Osteocyte (in vitro differentiated cells): Measurements from ENCODE around the gene TSPAN32. TPM values are rescaled to one million over a fixed set of nuclear protein-coding genes. Genes with fewer than 3 reads are reported as not detected.
"Not testable (repeated sequence)": the region's sequence is repeated elsewhere in the genome, so short reads cannot be mapped to it uniquely, and the experiment has no call there.

Experiments used
- DNase-seq: peaks from one replicate; pipeline ENCODE4 v3.0.0; 2021; ENCODE audit warnings: mixed read lengths; ENCODE audit not compliant: unreplicated experiment; ENCODE audit errors: extremely low spot score
- H3K27ac Mint-ChIP-seq: one replicate; pipeline ENCODE4 v1.8.0; 2021; ENCODE audit warnings: mild to moderate bottlenecking, mixed read lengths; ENCODE audit not compliant: unreplicated experiment
- H3K27me3 Mint-ChIP-seq: one replicate; pipeline ENCODE4 v1.8.0; 2021; ENCODE audit warnings: mixed read lengths; ENCODE audit not compliant: unreplicated experiment
- H3K36me3 Mint-ChIP-seq: one replicate; pipeline ENCODE4 v1.8.0; 2021; ENCODE audit warnings: mixed read lengths; ENCODE audit not compliant: unreplicated experiment
- H3K4me1 Mint-ChIP-seq: one replicate; pipeline ENCODE4 v1.8.0; 2021; ENCODE audit warnings: mixed read lengths; ENCODE audit not compliant: unreplicated experiment
- H3K4me3 Mint-ChIP-seq: one replicate; pipeline ENCODE4 v1.8.0; 2021; ENCODE audit warnings: mild to moderate bottlenecking, moderate library complexity, mixed read lengths; ENCODE audit not compliant: unreplicated experiment
- H3K9me3 Mint-ChIP-seq: one replicate; pipeline ENCODE4 v1.8.0; 2021; ENCODE audit warnings: mixed read lengths; ENCODE audit not compliant: unreplicated experiment
- total RNA-seq: library from RNA; stranded (reverse); gene quantifications from 2 replicates; pipeline ENCODE4 v1.2.1, GENCODE V29; 2021
- TF ChIP-seq, protein P1 (sequence below): fragments of 200-600 bp; sonication (generic); IDR thresholded peaks from 2 replicates; pipeline ENCODE4 v1.5.0; 2021; ENCODE audit warnings: antibody characterized with exemption, mild to moderate bottlenecking, moderate library complexity

The TSPAN32 gene
- total RNA-seq, 1 donor from 2014 or later: 1.2 TPM

DNA sequence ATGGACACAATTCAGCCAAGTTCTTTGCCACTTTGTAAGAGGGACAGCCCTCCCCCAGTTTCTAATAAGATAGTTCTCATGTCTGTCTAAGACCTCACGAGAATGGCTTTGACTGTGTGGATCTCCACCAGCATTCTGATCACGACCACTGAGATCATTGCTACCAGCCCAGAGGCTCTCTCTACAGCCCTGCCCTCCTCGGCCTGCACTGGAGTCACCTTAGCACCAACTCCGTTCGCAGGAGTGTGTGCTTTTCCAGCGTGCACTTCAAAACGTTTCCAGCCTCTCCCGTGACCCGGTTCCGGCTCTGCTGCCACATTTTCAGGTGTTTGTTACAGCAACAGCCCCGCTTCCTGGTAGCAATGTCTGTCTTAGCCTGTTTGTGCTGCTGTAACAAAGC is 26.2 kb downstream of the TSPAN32 start:
- Mint-ChIP-seq H3K27me3 (peaks cover 3% of the 10 kb centered on the region), H3K4me1 (no peaks in the 10 kb centered on the region), H3K27ac (no peak overlapping the region), H3K36me3 (no peaks in the 10 kb centered on the region), H3K4me3 (no peak overlapping the region), H3K9me3 (peaks cover 10% of the 10 kb centered on the region)
- TF ChIP-seq, protein P1, sequence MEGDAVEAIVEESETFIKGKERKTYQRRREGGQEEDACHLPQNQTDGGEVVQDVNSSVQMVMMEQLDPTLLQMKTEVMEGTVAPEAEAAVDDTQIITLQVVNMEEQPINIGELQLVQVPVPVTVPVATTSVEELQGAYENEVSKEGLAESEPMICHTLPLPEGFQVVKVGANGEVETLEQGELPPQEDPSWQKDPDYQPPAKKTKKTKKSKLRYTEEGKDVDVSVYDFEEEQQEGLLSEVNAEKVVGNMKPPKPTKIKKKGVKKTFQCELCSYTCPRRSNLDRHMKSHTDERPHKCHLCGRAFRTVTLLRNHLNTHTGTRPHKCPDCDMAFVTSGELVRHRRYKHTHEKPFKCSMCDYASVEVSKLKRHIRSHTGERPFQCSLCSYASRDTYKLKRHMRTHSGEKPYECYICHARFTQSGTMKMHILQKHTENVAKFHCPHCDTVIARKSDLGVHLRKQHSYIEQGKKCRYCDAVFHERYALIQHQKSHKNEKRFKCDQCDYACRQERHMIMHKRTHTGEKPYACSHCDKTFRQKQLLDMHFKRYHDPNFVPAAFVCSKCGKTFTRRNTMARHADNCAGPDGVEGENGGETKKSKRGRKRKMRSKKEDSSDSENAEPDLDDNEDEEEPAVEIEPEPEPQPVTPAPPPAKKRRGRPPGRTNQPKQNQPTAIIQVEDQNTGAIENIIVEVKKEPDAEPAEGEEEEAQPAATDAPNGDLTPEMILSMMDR: no peak
- DNase-seq: no peak

DNA sequence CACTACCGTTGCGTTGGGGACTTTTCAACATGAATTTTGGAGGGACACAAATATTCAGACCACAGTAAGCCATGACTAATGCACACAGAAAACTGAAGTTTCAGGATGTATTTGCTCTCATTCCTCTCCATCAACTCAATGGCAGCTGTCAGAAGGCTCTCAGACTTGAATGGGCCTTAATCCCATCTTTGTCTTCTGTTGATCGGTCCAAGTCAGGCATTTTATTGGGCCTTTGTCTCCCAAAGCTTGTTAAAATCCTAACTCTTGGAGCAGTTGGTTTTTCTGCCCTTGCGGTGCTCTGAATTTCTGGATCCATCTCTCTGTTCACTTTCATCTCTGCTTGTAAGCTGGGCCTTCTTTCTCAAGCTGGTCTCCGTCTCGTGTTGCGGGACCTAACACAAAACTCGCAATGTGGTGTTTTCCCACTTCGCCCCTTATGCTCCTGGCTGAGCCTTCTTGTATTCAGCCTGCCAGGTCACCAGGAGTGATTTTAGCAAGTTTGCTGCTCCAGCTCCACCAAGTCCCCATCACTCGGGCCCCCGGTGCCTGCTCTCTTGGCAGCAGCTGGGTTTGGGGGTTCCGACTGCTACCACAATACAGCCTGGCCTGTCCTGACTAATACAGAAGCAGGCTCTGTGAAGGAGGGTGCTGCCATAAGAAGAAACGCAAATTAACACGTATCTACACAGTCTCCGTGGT is 27.0 kb downstream of the TSPAN32 start:
- H3K4me1 Mint-ChIP-seq: no peaks in the 10 kb centered on the region
- H3K9me3 Mint-ChIP-seq: peaks cover 10% of the 10 kb centered on the region
- DNase-seq: no peak
- H3K4me3 Mint-ChIP-seq: no peak overlapping the region
- TF ChIP-seq, protein P1: no peak
- no peaks in the 10 kb centered on the region for H3K27me3 Mint-ChIP-seq
- H3K27ac Mint-ChIP-seq: no peak overlapping the region
- H3K36me3 Mint-ChIP-seq: no peaks in the 10 kb centered on the region

DNA sequence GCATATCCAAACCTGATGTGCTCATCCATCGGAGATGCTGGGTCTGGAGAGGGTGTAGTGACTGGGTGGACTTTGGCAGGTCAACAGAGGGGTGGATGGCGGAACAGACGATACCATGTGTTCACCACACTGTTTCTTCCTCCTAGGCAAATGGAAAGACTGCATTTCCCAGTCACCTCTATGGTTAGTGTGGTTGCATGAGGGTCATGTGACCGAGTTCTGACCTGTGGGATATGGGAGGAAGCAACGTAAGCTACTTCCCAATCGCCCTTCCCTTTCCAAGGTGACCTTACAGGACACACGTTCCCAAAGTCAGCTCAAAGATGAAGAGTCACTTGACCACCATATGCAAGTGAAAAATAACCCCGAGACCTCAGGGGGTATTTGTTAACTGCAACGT is 27.7 kb downstream of the TSPAN32 start:
- Mint-ChIP-seq H3K27me3 (no peaks in the 10 kb centered on the region), H3K27ac (no peak overlapping the region), H3K36me3 (no peaks in the 10 kb centered on the region), H3K9me3 (peaks cover 10% of the 10 kb centered on the region), H3K4me3 (no peak overlapping the region), H3K4me1 (no peaks in the 10 kb centered on the region)
- TF ChIP-seq, protein P1: no peak
- DNase-seq: no peak

DNA sequence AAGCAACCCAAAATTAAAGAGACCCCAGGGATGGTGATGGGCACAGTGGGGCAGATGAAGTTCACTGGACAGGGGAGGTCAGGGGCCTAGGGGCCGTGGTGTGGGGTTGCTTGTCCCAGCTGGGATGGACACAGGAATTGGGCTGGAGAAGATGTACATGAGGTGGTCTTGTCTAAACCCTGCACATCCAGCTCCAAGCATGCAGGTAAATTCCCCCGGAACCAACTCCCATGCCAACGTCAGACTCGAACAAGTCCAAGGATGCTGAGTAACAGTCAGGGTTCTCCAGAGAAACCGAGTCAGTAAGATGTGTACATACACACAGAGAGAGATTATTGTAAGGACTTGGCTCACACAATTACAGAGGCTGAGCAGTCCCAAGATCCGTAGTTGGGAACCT is 28.9 kb downstream of the TSPAN32 start:
- H3K27me3 Mint-ChIP-seq: peaks cover 4% of the 10 kb centered on the region
- no peaks in the 10 kb centered on the region for H3K36me3 Mint-ChIP-seq
- no peak for DNase-seq
- TF ChIP-seq, protein P1: no peak
- no peak overlapping the region for H3K27ac Mint-ChIP-seq
- no peaks in the 10 kb centered on the region for H3K4me1 Mint-ChIP-seq
- no peak overlapping the region for H3K4me3 Mint-ChIP-seq
- H3K9me3 Mint-ChIP-seq: peaks cover 10% of the 10 kb centered on the region

DNA sequence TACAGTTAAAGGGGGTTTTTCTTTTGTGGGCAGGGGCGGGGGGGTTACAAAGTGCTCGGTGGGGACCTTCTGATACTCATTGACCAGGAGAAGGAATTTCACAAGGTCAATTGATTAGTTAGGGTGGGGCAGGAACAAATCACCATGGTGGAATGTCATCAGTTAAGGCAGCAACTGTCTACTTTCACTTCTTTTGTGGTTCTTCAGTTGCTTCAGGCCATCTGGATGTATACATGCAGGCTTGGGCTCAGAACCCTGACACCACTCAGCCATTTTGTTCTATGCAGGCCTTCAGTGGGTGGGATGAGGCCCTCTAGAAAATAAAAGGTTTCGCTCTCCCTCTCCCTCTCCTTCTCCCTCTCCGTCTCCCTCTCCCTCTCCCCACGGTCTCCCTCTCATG is 29.6 kb downstream of the TSPAN32 start:
- H3K27me3 Mint-ChIP-seq: peaks cover 9% of the 10 kb centered on the region
- peaks cover under 1% of the 10 kb centered on the region for H3K36me3 Mint-ChIP-seq
- H3K27ac Mint-ChIP-seq: no peak overlapping the region
- no peak overlapping the region for H3K4me3 Mint-ChIP-seq
- H3K4me1 Mint-ChIP-seq: no peaks in the 10 kb centered on the region
- no peak for DNase-seq
- peaks cover 10% of the 10 kb centered on the region for H3K9me3 Mint-ChIP-seq
- TF ChIP-seq, protein P1: no peak

DNA sequence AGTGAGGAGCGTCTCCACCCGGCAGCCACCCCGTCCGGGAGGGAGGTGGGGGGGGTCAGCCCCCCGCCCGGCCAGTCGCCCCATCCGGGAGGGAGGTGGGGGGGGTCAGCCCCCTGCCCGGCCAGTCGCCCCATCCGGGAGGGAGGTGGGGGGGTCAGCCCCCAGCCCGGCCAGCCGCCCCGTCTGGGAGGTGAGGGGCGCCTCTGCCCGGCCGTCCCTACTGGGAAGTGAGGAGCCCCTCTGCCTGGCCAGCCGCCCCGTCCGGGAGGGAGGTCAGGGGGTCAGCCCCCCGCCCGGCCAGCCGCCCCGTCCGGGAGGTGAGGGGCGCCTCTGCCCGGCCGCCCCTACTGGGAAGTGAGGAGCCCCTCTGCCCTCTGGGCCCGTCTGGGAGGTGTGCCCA is 30.8 kb downstream of the TSPAN32 start:
- not testable (repeated sequence) for H3K4me3 Mint-ChIP-seq, H3K4me1 Mint-ChIP-seq, H3K27ac Mint-ChIP-seq, H3K9me3 Mint-ChIP-seq, DNase-seq, H3K36me3 Mint-ChIP-seq
- H3K27me3 Mint-ChIP-seq: peaks cover 20% of the 10 kb centered on the region

DNA sequence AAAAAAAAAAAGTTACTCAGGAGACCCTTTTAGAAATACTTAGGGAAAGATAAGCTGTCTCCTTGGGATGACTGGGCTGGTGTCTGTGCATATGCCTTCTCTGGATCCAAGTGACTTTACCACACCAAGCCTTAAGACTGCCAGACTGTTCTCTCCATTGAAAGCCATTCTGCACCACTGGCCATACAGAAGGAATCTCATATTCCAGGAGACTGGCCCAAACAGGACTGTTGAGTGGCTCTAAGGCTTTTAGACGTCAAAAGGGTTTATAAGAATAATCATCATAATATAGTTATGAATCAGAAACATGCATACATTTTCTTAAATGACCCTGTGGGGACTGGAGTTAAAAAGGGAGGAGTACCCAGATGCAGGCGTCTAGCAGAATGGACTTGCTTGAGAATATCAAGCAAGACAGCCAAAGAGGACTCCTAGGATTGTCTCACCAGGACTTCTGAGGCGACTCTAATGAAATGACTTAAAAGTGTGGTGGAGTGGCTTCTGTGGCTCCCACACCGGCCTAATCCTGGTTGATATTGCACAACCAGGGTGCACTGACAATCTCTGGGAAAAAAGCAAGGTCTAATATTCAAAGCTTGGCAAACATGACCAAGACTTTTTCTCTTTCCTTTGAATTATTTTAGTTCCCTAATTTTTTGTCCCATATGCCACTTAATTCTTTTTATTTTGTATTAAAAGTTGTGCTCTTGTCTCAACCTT is 31.8 kb downstream of the TSPAN32 start:
- not testable (repeated sequence) for H3K9me3 Mint-ChIP-seq, H3K36me3 Mint-ChIP-seq, H3K27ac Mint-ChIP-seq, DNase-seq, H3K4me1 Mint-ChIP-seq, H3K4me3 Mint-ChIP-seq
- peaks cover 30% of the 10 kb centered on the region for H3K27me3 Mint-ChIP-seq

DNA sequence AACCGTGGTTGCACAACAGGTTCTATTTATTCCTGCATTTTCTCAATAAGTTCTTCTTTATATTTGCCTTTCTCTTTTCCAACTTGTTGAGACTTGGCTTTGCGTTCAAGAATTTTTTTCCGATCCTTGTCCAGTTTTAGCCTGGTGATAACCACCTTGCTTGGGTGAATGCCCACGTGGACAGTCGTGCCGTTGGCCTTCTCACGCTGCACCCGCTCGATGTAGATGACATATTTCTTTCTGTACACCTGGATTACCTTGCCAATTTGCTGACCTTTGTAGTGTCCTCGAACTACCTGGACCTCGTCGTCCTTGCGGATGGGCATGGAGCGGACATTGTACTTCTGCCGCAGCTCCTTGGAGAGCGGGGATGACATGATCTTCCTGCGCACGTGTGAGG is 33.5 kb downstream of the TSPAN32 start:
- not testable (repeated sequence) for H3K9me3 Mint-ChIP-seq, H3K27ac Mint-ChIP-seq, DNase-seq, H3K4me3 Mint-ChIP-seq, H3K36me3 Mint-ChIP-seq, H3K4me1 Mint-ChIP-seq
- peaks cover 39% of the 10 kb centered on the region for H3K27me3 Mint-ChIP-seq
